CD4-positive, alpha-beta T cell (primary cell): Measurements from ENCODE around the gene TWSG1. TPM values are rescaled to one million over a fixed set of nuclear protein-coding genes. Genes with fewer than 3 reads are reported as not detected.
A peak's percentile ranks its signal among the peaks of the same experiment; 100 is the strongest.

Experiments used
- ATAC-seq: fragments of 200-7000 bp; cut with Tn5 transposase; one replicate; pipeline ENCODE4 v1.10.0; 2022; ENCODE audit warnings: mild to moderate bottlenecking; ENCODE audit not compliant: poor library complexity
- CTCF ChIA-PET: fragments of 350-600 bp; sonication (Branson Sonifier 250); formaldehyde crosslinking; loops from one replicate; lab custom pipeline; 2021; ENCODE audit warnings: antibody characterized with exemption, inconsistent platforms; lab: Charles Lee
- POLR2A ChIA-PET: fragments of 350-600 bp; sonication (Branson Sonifier 250); formaldehyde crosslinking; loops from one replicate; lab custom pipeline; 2021; ENCODE audit warnings: antibody characterized with exemption, inconsistent platforms; lab: Charles Lee
- DNase-seq, 14 experiments: peaks; one replicate each; pipeline ENCODE4 v3.0.0-alpha.2; 2013 to 2020; ENCODE audit warnings: mixed read lengths in 2 of 14
- H3K27ac ChIP-seq, 2 donors: one replicate each; pipeline versions ENCODE4 v1.5.1 to v1.7.0; 2013; ENCODE audit warnings: low read length in 2 of 2, low read depth in 1 of 2, mild to moderate bottlenecking in 1 of 2
- H3K27me3 ChIP-seq, 2 experiments: 1 replicate in 1 of 2; 2 replicates in 1 of 2; pipeline versions ENCODE4 v1.6.1 to v1.7.0; 2013; ENCODE audit warnings: low read length in 2 of 2, control low read depth in 1 of 2, mild to moderate bottlenecking in 1 of 2, moderate library complexity in 1 of 2; ENCODE audit not compliant: insufficient read depth in 2 of 2, control insufficient read depth in 1 of 2
- H3K36me3 ChIP-seq: one replicate; pipeline ENCODE4 v1.6.1; 2013; ENCODE audit warnings: low read length, control low read depth; ENCODE audit not compliant: insufficient read depth
- H3K4me1 ChIP-seq: one replicate; pipeline ENCODE4 v1.6.1; 2013; ENCODE audit warnings: low read length, control low read depth; ENCODE audit not compliant: insufficient read depth
- H3K4me3 ChIP-seq: one replicate; pipeline ENCODE4 v1.5.1; 2013; ENCODE audit warnings: mild to moderate bottlenecking, low read length, moderate library complexity
- H3K9me3 ChIP-seq, 2 experiments: 1 replicate in 1 of 2; 2 replicates in 1 of 2; pipeline versions ENCODE4 v1.6.1 to v1.7.0; 2013; ENCODE audit warnings: low read length in 2 of 2, mild to moderate bottlenecking in 2 of 2, control low read depth in 1 of 2, moderate library complexity in 1 of 2; ENCODE audit not compliant: control insufficient read depth in 1 of 2, insufficient read depth in 1 of 2
- H3K27ac Mint-ChIP-seq: one replicate; pipeline ENCODE4 v1.8.0; 2020; ENCODE audit warnings: mixed read lengths
- H3K27me3 Mint-ChIP-seq: one replicate; pipeline ENCODE4 v1.8.0; 2021; ENCODE audit warnings: mixed read lengths
- H3K36me3 Mint-ChIP-seq: one replicate; pipeline ENCODE4 v1.8.0; 2021; ENCODE audit warnings: low read depth, mixed read lengths
- H3K4me1 Mint-ChIP-seq: one replicate; pipeline ENCODE4 v1.8.0; 2021; ENCODE audit warnings: low read depth, mixed read lengths
- H3K4me3 Mint-ChIP-seq: one replicate; pipeline ENCODE4 v1.8.0; 2020; ENCODE audit warnings: mild to moderate bottlenecking, mixed read lengths
- H3K9me3 Mint-ChIP-seq: one replicate; pipeline ENCODE4 v1.8.0; 2020; ENCODE audit warnings: mixed read lengths
- intact Hi-C, 2 experiments: fragments of 100-400 bp; cut with DNase I in 1 of 2; cut with micrococcal nuclease in 1 of 2; formaldehyde crosslinking; loops; one replicate each; pipeline versions ENCODE4 v1.15.1 to v1.9.0; 2023 to 2025; cut with DNase I, micrococcal nuclease
- total RNA-seq, 174 experiments: library from RNA in 2 of 174; stranded (reverse) in 2 of 174; gene quantifications; one replicate each; pipeline ENCODE4 v1.2.3 and lab custom pipeline; 2021 to 2026
- TF ChIP-seq, protein P1 (sequence below): fragments of 200-600 bp; IDR thresholded peaks from one replicate; pipeline ENCODE4 v1.8.0; 2022; ENCODE audit warnings: antibody characterized with exemption, mild to moderate bottlenecking

TWSG1 gene
- total RNA-seq, 2 experiments from 2014 or later, result 2.8 TPM

DNA sequence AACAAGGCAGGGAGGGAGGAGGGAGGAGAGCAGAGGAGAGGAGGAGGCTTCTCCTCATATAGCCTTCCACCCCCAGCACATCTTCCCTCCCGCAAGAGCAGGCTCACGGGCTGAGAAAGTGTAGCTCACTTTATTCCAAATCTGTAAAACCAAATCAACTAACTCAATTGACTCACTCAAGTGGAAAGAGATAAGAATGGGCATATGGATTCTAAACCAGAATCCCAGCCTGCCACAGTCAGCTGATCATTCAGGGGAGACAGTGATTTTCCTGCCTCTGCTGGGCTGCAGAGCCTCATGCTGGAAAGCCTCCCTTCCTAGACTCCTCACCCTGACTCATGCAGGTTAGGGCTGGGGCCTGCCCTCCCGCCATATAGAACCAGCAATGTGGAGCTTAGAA lies 4.2 kb upstream of the TWSG1 start:
- H3K9me3 Mint-ChIP-seq, result no peaks in the 10 kb centered on the region

DNA sequence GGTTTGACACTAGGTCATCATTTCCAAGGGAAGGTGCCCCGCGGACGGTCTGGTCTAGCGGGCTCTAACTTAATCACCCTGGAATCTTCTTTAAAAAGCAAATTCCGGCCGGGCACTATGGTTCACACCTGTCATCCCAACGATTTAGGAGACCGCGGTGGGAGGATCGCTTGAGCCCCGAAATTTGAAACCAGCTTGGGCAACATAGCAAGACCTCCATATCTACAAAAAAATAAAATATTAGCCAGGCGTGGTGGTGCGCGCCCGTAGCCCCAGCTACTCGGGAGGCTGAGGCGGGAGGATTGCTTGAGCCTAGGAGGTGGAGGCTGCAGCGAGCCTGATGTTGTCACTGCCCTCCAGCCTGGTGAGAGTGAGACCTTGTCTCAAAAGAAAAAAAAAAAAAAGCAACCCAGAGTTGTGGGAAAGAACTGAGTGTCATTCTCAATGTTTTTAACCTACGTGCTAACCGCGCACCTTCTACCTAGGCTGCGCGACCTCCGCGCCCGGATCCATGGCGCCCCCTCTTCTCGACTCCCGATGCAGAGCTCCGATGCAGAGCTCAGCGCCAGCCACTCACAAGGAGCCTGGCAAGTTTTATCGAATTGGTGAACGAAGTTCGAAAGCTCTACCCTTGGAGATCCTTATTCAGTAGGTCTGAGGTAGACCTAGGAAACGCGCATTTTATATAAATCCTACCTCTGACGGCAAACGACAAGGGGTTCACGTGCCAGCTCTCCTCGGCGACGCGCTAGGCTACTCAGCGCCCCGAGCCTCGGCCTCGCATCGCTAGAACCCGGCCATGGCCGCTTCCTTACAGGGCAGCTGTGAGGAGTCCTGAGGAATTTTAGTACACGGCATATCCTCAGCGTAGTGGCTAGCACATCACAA lies 888 bp upstream of the TWSG1 start:
- peak overlapping the region; percentile 36 to 40 for H3K27ac ChIP-seq
- peak in 6 of 14 experiments; percentile 1 to 81 (median 34) for DNase-seq

More for the DNA sequence above, 4.2 kb upstream of the TWSG1 start:
- ChIA-PET CTCF (no interaction called here), POLR2A (no interaction called here)
- Mint-ChIP-seq H3K4me3 (no peak overlapping the region), H3K27ac (no peak overlapping the region), H3K27me3 (no peaks in the 10 kb centered on the region), H3K36me3 (peaks cover 7% of the 10 kb centered on the region), H3K4me1 (peaks cover 9% of the 10 kb centered on the region)
- Histone ChIP-seq H3K9me3 (peaks cover 0 to 5% of the 10 kb centered on the region in 2 experiments), H3K27me3 (no peaks in the 10 kb centered on the region), H3K4me3 (no peak overlapping the region), H3K27ac (no peak overlapping the region), H3K4me1 (peaks cover 12% of the 10 kb centered on the region), H3K36me3 (no peaks in the 10 kb centered on the region)
- intact Hi-C loops, result loop anchor here (5.0 to 10.0 kb wide), 8 partner anchors 184 to 1197 kb away; partner anchors contain the start of genes ANKRD12 (in 1 of the 2), MTCL1 (in 1 of the 2), NAPG (in 1 of the 2) and NDUFV2 (in 1 of the 2)
- DNase-seq (no peak), ATAC-seq (no peak)
- TF ChIP-seq, protein P1, sequence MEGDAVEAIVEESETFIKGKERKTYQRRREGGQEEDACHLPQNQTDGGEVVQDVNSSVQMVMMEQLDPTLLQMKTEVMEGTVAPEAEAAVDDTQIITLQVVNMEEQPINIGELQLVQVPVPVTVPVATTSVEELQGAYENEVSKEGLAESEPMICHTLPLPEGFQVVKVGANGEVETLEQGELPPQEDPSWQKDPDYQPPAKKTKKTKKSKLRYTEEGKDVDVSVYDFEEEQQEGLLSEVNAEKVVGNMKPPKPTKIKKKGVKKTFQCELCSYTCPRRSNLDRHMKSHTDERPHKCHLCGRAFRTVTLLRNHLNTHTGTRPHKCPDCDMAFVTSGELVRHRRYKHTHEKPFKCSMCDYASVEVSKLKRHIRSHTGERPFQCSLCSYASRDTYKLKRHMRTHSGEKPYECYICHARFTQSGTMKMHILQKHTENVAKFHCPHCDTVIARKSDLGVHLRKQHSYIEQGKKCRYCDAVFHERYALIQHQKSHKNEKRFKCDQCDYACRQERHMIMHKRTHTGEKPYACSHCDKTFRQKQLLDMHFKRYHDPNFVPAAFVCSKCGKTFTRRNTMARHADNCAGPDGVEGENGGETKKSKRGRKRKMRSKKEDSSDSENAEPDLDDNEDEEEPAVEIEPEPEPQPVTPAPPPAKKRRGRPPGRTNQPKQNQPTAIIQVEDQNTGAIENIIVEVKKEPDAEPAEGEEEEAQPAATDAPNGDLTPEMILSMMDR, result no peak

More for the DNA sequence above, 888 bp upstream of the TWSG1 start:
- peaks cover 16% of the 10 kb centered on the region for H3K36me3 Mint-ChIP-seq
- H3K9me3 ChIP-seq, result peaks cover 0 to 5% of the 10 kb centered on the region in 2 experiments
- ChIA-PET POLR2A (interaction anchor here (0.6 to 2.0 kb wide), 10 partner anchors 30 to 724 kb away, joined by 3 to 24 read pairs (median 8); partner anchors contain the start of genes ANKRD12, RAB12, RALBP1 and VAPA), CTCF (interaction anchor here (1.3 to 1.6 kb wide), 3 partner anchors 22 to 260 kb away, joined by 3 to 7 read pairs (median 5); partner anchors contain the start of gene RALBP1)
- peak; percentile 34 for ATAC-seq
- peaks cover 13% of the 10 kb centered on the region for H3K4me1 ChIP-seq
- H3K4me3 ChIP-seq, result peak overlapping the region; percentile 80
- no peaks in the 10 kb centered on the region for H3K27me3 ChIP-seq
- no peaks in the 10 kb centered on the region for H3K36me3 ChIP-seq
- H3K4me1 Mint-ChIP-seq, result peaks cover 25% of the 10 kb centered on the region
- no peaks in the 10 kb centered on the region for H3K9me3 Mint-ChIP-seq
- intact Hi-C loops, result loop anchor here (1.0 to 10.0 kb wide), 10 partner anchors 142 to 1194 kb away; partner anchors contain the start of genes RALBP1 (in 2 of the 2), ANKRD12 (in 1 of the 2), MTCL1 (in 1 of the 2) and NAPG (in 1 of the 2)
- TF ChIP-seq, protein P1, result no peak
- peak overlapping the region; percentile 88 for H3K27ac Mint-ChIP-seq
- peak overlapping the region; percentile 95 for H3K4me3 Mint-ChIP-seq
- H3K27me3 Mint-ChIP-seq, result no peaks in the 10 kb centered on the region
